ENCODE results near the gene TNFAIP1.

Gene TNFAIP1

GRCh38 chr17:28367641-28368305 is 32.2 kb downstream of the TNFAIP1 start:
- no peak for DNase-seq (ENCODE audit: low read depth, low spot score)
- TF ChIP-seq, protein P1, sequence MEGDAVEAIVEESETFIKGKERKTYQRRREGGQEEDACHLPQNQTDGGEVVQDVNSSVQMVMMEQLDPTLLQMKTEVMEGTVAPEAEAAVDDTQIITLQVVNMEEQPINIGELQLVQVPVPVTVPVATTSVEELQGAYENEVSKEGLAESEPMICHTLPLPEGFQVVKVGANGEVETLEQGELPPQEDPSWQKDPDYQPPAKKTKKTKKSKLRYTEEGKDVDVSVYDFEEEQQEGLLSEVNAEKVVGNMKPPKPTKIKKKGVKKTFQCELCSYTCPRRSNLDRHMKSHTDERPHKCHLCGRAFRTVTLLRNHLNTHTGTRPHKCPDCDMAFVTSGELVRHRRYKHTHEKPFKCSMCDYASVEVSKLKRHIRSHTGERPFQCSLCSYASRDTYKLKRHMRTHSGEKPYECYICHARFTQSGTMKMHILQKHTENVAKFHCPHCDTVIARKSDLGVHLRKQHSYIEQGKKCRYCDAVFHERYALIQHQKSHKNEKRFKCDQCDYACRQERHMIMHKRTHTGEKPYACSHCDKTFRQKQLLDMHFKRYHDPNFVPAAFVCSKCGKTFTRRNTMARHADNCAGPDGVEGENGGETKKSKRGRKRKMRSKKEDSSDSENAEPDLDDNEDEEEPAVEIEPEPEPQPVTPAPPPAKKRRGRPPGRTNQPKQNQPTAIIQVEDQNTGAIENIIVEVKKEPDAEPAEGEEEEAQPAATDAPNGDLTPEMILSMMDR (IDR thresholded peaks at IDR 0.05; ENCODE audit: insufficient read depth, low read length, missing control alignments) = no peak
- H3K4me3 ChIP-seq (ENCODE audit: low read depth, low read length) = no peak overlapping the region
- POLR2A ChIA-PET = interaction anchor here (2.5 kb wide), 1 partner anchor 10 kb away, joined by 14 read pairs; the partner anchor contains the start of gene POLDIP2
- CTCF ChIA-PET = no interaction called here

DNA sequence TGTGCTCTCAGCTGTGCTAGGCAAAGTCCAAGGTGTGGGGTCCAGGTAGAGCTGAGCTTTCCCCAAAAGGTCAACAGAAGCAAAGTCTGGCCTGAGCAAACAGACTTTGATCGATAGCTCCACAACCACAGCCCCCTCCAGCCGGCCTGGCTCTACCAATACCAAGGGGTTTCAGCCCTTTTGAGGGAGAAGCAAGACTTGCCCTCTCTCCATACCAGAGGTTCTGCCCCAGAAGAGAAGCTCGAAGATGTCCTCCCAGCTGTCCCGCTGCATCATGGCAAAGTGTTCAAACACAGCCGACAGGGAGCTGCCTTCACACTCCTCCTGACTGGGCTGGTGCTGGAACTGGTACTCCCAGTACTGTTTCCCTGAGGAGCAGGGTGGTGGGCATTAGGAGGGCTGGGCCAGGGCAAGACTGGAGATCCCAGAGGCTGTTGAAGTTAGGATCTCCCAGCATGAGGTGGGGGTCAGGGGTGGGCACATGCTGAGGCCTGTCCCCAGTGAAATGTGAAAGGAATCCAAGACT is 32.8 kb downstream of the TNFAIP1 start:
- ChIA-PET CTCF (no interaction called here), POLR2A (interaction anchor here (2.5 kb wide), 1 partner anchor 11 kb away, joined by 14 read pairs; the partner anchor contains the start of gene POLDIP2)

GRCh38 chr17:28368915-28369683 is 33.5 kb downstream of the TNFAIP1 start:
- CTCF ChIA-PET = no interaction called here
- TF ChIP-seq, protein P1 (IDR thresholded peaks at IDR 0.05; ENCODE audit: insufficient read depth, low read length, missing control alignments) = no peak
- POLR2A ChIA-PET = no interaction called here

More for the DNA sequence above, 32.8 kb downstream of the TNFAIP1 start:
- TF ChIP-seq, protein P1 (IDR thresholded peaks at IDR 0.05; ENCODE audit: insufficient read depth, low read length, missing control alignments) = no peak
- no peak overlapping the region for H3K4me3 ChIP-seq (ENCODE audit: low read depth, low read length)
- no peak for DNase-seq (ENCODE audit: low read depth, low spot score)

GRCh38 chr17:28369684-28370034 is 34.1 kb downstream of the TNFAIP1 start:
- ChIA-PET CTCF (interaction anchor here (1.2 kb wide), 1 partner anchor 14 kb away, joined by 4 read pairs; no protein-coding TSS in a partner anchor), POLR2A (interaction anchor here (2.5 kb wide), 1 partner anchor 12 kb away, joined by 15 read pairs; the partner anchor contains the start of gene POLDIP2)
- TF ChIP-seq, protein P1 (IDR thresholded peaks at IDR 0.05; ENCODE audit: insufficient read depth, low read length, missing control alignments) = no peak
- no peak overlapping the region for H3K4me3 ChIP-seq (ENCODE audit: low read depth, low read length)
- DNase-seq (ENCODE audit: low read depth, low spot score) = no peak

More at GRCh38 chr17:28368915-28369683, 33.5 kb downstream of the TNFAIP1 start:
- no peak overlapping the region for H3K4me3 ChIP-seq (ENCODE audit: low read depth, low read length)
- DNase-seq (ENCODE audit: low read depth, low spot score) = no peak

DNA sequence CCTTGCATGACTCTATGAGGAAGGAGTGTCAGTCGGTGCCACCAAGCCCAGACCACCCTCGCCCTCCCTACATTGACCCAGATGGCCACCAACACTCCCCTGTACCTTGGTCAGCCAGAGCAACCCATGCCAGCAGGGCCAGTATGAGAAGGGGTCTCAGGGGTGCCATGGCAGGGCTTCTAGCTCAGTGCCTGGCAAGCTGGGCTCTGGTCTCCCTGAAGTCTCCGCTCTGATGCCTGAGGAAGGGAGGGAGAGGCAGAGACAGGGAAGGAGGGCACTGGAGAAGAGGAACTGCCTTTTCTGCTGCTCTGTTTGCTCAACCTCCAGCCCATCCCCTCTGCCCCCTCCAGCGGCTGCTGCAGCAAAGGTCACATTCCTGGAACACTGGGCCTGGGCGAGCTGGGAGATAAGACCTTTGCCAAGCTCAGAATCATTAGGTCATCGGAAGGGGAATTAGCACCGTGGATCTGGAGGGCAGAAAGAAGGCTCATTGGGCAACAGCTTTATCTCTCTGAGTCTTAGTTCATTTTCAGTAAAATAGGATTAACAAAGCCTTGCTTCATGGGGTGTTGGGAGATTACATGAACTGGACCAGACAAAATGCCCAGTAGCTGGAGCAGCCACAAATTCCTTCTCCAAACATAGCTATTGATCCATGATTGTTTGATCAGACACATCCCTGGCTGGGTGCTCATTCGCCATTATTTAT is 34.6 kb downstream of the TNFAIP1 start, which contains the start of gene VTN:
TSS of gene VTN (minus strand) at position 273 of the 709 bp plus-strand sequence. CDS start at position 169, 104 bp downstream.
- peak within 1 kb of the TSS; percentile 6 for H3K4me3 ChIP-seq (ENCODE audit: low read depth, low read length)
- POLR2A ChIA-PET = interaction anchor here (0.8 to 2.5 kb wide), 2 partner anchors 13 to 35 kb away, joined by 5 to 15 read pairs; partner anchors contain the start of genes IFT20, POLDIP2 and TNFAIP1
- CTCF ChIA-PET = interaction anchor here (0.8 to 1.2 kb wide), 3 partner anchors 12 to 25 kb away, joined by 3 to 4 read pairs (median 3); no protein-coding TSS in a partner anchor
- no peak for DNase-seq (ENCODE audit: low read depth, low spot score)
- TF ChIP-seq, protein P1 (IDR thresholded peaks at IDR 0.05; ENCODE audit: insufficient read depth, low read length, missing control alignments) = no peak
